CD8-positive, alpha-beta memory T cell (primary cell): ENCODE data around the gene ATP6V0C. TPM values are rescaled to one million over a fixed set of nuclear protein-coding genes. Genes with fewer than 3 reads are reported as not detected.

Experiments
- CTCF ChIA-PET: fragments of 350-600 bp; sonication (Branson Sonifier 250); formaldehyde crosslinking; loops from one replicate; lab custom pipeline; 2021; ENCODE audit warnings: antibody characterized with exemption; lab: Charles Lee
- POLR2A ChIA-PET: fragments of 350-600 bp; sonication (Branson Sonifier 250); formaldehyde crosslinking; loops from one replicate; lab custom pipeline; 2021; ENCODE audit warnings: antibody characterized with exemption; lab: Charles Lee
- DNase-seq, 5 donors: peaks; one replicate each; pipeline versions ENCODE4 v3.0.0 to v3.0.0-alpha.2; 2020 to 2022; ENCODE audit warnings: mixed read lengths in 1 of 5
- H3K27ac ChIP-seq: one replicate; pipeline ENCODE4 v1.7.0; 2013; ENCODE audit warnings: low read depth, mild to moderate bottlenecking, low read length, moderate library complexity
- H3K27me3 ChIP-seq: 2 replicates; pipeline ENCODE4 v1.7.0; 2013; ENCODE audit warnings: low read length, mild to moderate bottlenecking; ENCODE audit not compliant: insufficient read depth, poor library complexity, severe bottlenecking
- H3K36me3 ChIP-seq: 2 replicates; pipeline ENCODE4 v1.7.0; 2013; ENCODE audit warnings: mild to moderate bottlenecking, low read length, moderate library complexity; ENCODE audit not compliant: insufficient read depth
- H3K4me1 ChIP-seq: 2 replicates; pipeline ENCODE4 v1.7.0; 2013; ENCODE audit warnings: mild to moderate bottlenecking, low read length, moderate library complexity; ENCODE audit not compliant: insufficient read depth
- H3K4me3 ChIP-seq: 2 replicates; pipeline ENCODE4 v1.7.0; 2013; ENCODE audit warnings: mild to moderate bottlenecking, low read length
- H3K9me3 ChIP-seq: 2 replicates; pipeline ENCODE4 v1.7.0; 2013; ENCODE audit warnings: mild to moderate bottlenecking, low read length
- H3K27ac Mint-ChIP-seq, 8 donors: one replicate each; pipeline ENCODE4 v1.8.0; 2020 to 2021; ENCODE audit warnings: mixed read lengths in 8 of 8, mild to moderate bottlenecking in 6 of 8, inconsistent platforms in 3 of 8, moderate library complexity in 3 of 8
- H3K27me3 Mint-ChIP-seq, 2 donors: one replicate each; pipeline ENCODE4 v1.8.0; 2020 to 2021; ENCODE audit warnings: mixed read lengths in 2 of 2, mild to moderate bottlenecking in 1 of 2, moderate library complexity in 1 of 2
- H3K36me3 Mint-ChIP-seq, 3 donors: one replicate each; pipeline ENCODE4 v1.8.0; 2020 to 2021; ENCODE audit warnings: mixed read lengths in 3 of 3, inconsistent platforms in 1 of 3, mild to moderate bottlenecking in 1 of 3
- H3K4me1 Mint-ChIP-seq, 3 donors: one replicate each; pipeline ENCODE4 v1.8.0; 2020 to 2021; ENCODE audit warnings: mixed read lengths in 3 of 3, inconsistent platforms in 1 of 3, mild to moderate bottlenecking in 1 of 3
- H3K4me3 Mint-ChIP-seq, 7 donors: one replicate each; pipeline ENCODE4 v1.8.0; 2020 to 2021; ENCODE audit warnings: mixed read lengths in 7 of 7, mild to moderate bottlenecking in 6 of 7, moderate library complexity in 4 of 7, inconsistent platforms in 2 of 7
- H3K9me3 Mint-ChIP-seq, 5 donors: one replicate each; pipeline ENCODE4 v1.8.0; 2020 to 2022; ENCODE audit warnings: mixed read lengths in 5 of 5, mild to moderate bottlenecking in 3 of 5, moderate library complexity in 2 of 5, inconsistent platforms in 1 of 5
- polyA plus RNA-seq: library from polyadenylated mRNA; unstranded; fragments of 300-500 nt; fragmentation: Illumina TruSeq; gene quantifications from one replicate; pipeline ENCODE4 v1.2.3, GENCODE V29; 2021
- total RNA-seq, 2 experiments: library from RNA; stranded (reverse); gene quantifications; one replicate each; pipeline ENCODE4 v1.2.3, GENCODE V29; 2021

ATP6V0C gene
- total and polyA plus RNA-seq, 3 experiments from 2014 or later = 101 to 157 (median 154) TPM

DNA sequence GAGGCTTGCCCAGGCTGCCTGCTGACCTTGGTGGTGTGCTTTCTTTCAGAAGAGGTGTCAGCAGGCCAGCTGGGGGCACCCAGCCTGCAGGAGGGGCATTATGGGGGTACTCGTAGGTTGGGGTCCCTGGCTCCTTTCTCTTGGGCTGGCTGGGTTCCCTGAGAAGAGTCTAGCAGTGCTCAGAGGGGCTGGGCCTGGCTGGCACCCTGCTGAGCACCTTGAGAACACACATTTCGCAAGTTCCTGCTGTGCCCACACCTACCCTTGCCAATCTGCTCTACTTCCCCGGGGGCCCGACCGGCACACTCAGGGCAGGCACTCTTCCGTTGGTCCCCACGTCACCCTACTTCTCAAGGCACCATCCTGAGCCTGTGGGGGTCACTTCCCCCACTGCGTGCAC, 12.4 kb downstream of the ATP6V0C start:
- peaks cover 9 to 22% (median 11%) of the 10 kb centered on the region in 3 donors for H3K4me1 Mint-ChIP-seq
- H3K27me3 Mint-ChIP-seq = no peaks in the 10 kb centered on the region
- H3K27ac ChIP-seq = no peak overlapping the region
- DNase-seq = no peak
- peaks cover 8% of the 10 kb centered on the region for H3K4me1 ChIP-seq
- H3K27me3 ChIP-seq = no peaks in the 10 kb centered on the region
- no peak overlapping the region for H3K4me3 ChIP-seq
- H3K4me3 Mint-ChIP-seq = no peak overlapping the region
- H3K36me3 ChIP-seq = peaks cover 12% of the 10 kb centered on the region
- ChIA-PET CTCF (no interaction called here), POLR2A (no interaction called here)
- no peaks in the 10 kb centered on the region for H3K9me3 ChIP-seq
- H3K9me3 Mint-ChIP-seq = no peaks in the 10 kb centered on the region
- H3K36me3 Mint-ChIP-seq = peaks cover 0 to 57% (median 4%) of the 10 kb centered on the region in 3 donors
- no peak overlapping the region for H3K27ac Mint-ChIP-seq

- peaks cover 12% of the 10 kb centered on the region for H3K36me3 ChIP-seq
These were observed 13.5 kb downstream of the ATP6V0C start for GRCh38 chr16:2527071-2527783.

GRCh38 chr16:2527784-2528100, 14.0 kb downstream of the ATP6V0C start:
- no peak overlapping the region for H3K27ac Mint-ChIP-seq
- H3K36me3 ChIP-seq = peaks cover 12% of the 10 kb centered on the region
- POLR2A ChIA-PET = no interaction called here

More at GRCh38 chr16:2527071-2527783, 13.5 kb downstream of the ATP6V0C start:
- no peak overlapping the region for H3K27ac ChIP-seq
- H3K4me3 ChIP-seq = no peak overlapping the region
- H3K27me3 ChIP-seq = no peaks in the 10 kb centered on the region
- Mint-ChIP-seq H3K4me3 (no peak overlapping the region), H3K9me3 (peaks cover 0 to 2% (median 0%) of the 10 kb centered on the region in 5 donors), H3K4me1 (peaks cover 12 to 25% (median 13%) of the 10 kb centered on the region in 3 donors), H3K27me3 (no peaks in the 10 kb centered on the region), H3K27ac (no peak overlapping the region), H3K36me3 (peaks cover 0 to 51% (median 4%) of the 10 kb centered on the region in 3 donors)
- H3K4me1 ChIP-seq = peaks cover 7% of the 10 kb centered on the region
- no peak for DNase-seq
- POLR2A ChIA-PET = no interaction called here
- CTCF ChIA-PET = no interaction called here
- H3K9me3 ChIP-seq = no peaks in the 10 kb centered on the region

DNA sequence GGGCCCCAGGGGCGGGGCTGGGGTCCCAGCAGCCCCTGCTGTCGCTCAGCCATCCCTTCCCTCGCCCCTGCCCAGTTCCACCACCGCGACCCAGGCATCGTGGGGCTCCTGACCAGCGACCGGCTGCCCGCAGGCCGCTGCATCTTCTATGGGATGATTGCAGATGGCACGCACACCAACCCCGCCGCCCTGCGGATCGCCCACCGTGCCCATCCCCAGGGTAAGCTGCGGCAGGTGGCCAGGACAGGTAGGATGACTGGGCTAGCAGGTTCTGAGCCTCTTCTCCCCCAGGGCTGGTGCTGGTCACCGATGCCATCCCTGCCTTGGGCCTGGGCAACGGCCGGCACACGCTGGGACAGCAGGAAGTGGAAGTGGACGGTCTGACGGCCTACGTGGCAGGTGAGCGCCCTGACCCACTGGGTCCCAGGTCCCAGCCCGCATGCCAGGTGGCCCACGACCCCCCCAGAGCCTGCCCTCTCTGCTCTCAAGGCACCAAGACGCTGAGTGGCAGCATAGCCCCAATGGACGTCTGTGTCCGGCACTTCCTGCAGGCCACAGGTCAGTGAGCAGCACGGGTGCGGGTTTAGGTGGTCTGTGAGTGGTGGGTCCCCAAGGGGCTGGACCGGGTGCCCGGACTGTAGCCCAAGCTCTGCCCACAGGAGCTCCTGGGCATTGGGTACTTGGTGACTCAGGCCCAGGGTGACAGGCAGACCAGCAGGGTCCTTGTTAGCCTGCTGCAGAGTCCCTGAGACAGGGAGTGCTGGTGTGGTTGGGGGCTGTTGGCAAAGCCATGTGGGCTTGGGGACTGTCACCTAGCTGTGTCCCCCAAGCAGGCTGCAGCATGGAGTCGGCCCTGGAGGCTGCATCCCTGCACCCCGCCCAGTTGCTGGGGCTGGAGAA, 14.7 kb downstream of the ATP6V0C start:
- H3K27ac Mint-ChIP-seq = no peak overlapping the region
- ChIA-PET POLR2A (interaction anchor here (1.0 kb wide), 1 partner anchor 8 kb away, joined by 5 read pairs; the partner anchor contains the start of gene AMDHD2), CTCF (interaction anchor here (1.5 kb wide), 1 partner anchor 8 kb away, joined by 4 read pairs; the partner anchor contains the start of gene AMDHD2)
- Histone ChIP-seq H3K27ac (no peak overlapping the region), H3K4me1 (peaks cover 7% of the 10 kb centered on the region), H3K36me3 (peaks cover 8% of the 10 kb centered on the region), H3K9me3 (no peaks in the 10 kb centered on the region), H3K27me3 (no peaks in the 10 kb centered on the region), H3K4me3 (no peak overlapping the region)
- DNase-seq = no peak
- peaks cover 0 to 52% (median 4%) of the 10 kb centered on the region in 3 donors for H3K36me3 Mint-ChIP-seq
- peaks cover 0 to 7% (median 0%) of the 10 kb centered on the region in 5 donors for H3K9me3 Mint-ChIP-seq
- H3K4me1 Mint-ChIP-seq = peaks cover 18 to 32% (median 19%) of the 10 kb centered on the region in 3 donors
- H3K27me3 Mint-ChIP-seq = peaks cover 0 to 2% of the 10 kb centered on the region in 2 donors
- peak overlapping the region in 1 of 7 donors; percentile 13 for H3K4me3 Mint-ChIP-seq

More at GRCh38 chr16:2527784-2528100, 14.0 kb downstream of the ATP6V0C start:
- Mint-ChIP-seq H3K9me3 (peaks cover 0 to 5% (median 0%) of the 10 kb centered on the region in 5 donors), H3K4me3 (no peak overlapping the region), H3K4me1 (peaks cover 16 to 30% (median 16%) of the 10 kb centered on the region in 3 donors), H3K36me3 (peaks cover 0 to 56% (median 4%) of the 10 kb centered on the region in 3 donors), H3K27me3 (no peaks in the 10 kb centered on the region)
- Histone ChIP-seq H3K27me3 (no peaks in the 10 kb centered on the region), H3K4me3 (no peak overlapping the region), H3K4me1 (peaks cover 7% of the 10 kb centered on the region), H3K27ac (no peak overlapping the region), H3K9me3 (no peaks in the 10 kb centered on the region)
- DNase-seq = peak in 1 of 5 donors; percentile 48
- CTCF ChIA-PET = no interaction called here

GRCh38 chr16:2529061-2529931, 15.5 kb downstream of the ATP6V0C start:
- no peak for DNase-seq
- peaks cover 0 to 43% (median 4%) of the 10 kb centered on the region in 3 donors for H3K36me3 Mint-ChIP-seq
- ChIA-PET CTCF (interaction anchor here (1.5 kb wide), 1 partner anchor 9 kb away, joined by 4 read pairs; the partner anchor contains the start of gene AMDHD2), POLR2A (interaction anchor here (1.0 kb wide), 1 partner anchor 9 kb away, joined by 5 read pairs; the partner anchor contains the start of gene AMDHD2)
- peak overlapping the region in 1 of 8 donors; percentile 64 for H3K27ac Mint-ChIP-seq
- peaks cover 0 to 7% (median 0%) of the 10 kb centered on the region in 5 donors for H3K9me3 Mint-ChIP-seq
- peaks cover 16 to 33% (median 17%) of the 10 kb centered on the region in 3 donors for H3K4me1 Mint-ChIP-seq
- H3K4me1 ChIP-seq = peaks cover 7% of the 10 kb centered on the region
- H3K27me3 ChIP-seq = no peaks in the 10 kb centered on the region
- H3K4me3 Mint-ChIP-seq = peak overlapping the region in 2 of 7 donors; percentile 22 to 52
- no peaks in the 10 kb centered on the region for H3K9me3 ChIP-seq
- peaks cover 0 to 2% of the 10 kb centered on the region in 2 donors for H3K27me3 Mint-ChIP-seq
- H3K36me3 ChIP-seq = no peaks in the 10 kb centered on the region
- H3K4me3 ChIP-seq = no peak overlapping the region
- no peak overlapping the region for H3K27ac ChIP-seq

- H3K4me3 Mint-ChIP-seq = peak overlapping the region in 5 of 7 donors; percentile 17 to 52 (median 22)
These were observed 16.3 kb downstream of the ATP6V0C start for GRCh38 chr16:2529961-2530628.

More at GRCh38 chr16:2529961-2530628, 16.3 kb downstream of the ATP6V0C start:
- ChIA-PET POLR2A (interaction anchor here (3.0 kb wide), 1 partner anchor 10 kb away, joined by 65 read pairs; the partner anchor contains the start of gene AMDHD2), CTCF (no interaction called here)
- Mint-ChIP-seq H3K4me1 (peaks cover 13 to 29% (median 15%) of the 10 kb centered on the region in 3 donors), H3K27me3 (peaks cover 0 to 2% of the 10 kb centered on the region in 2 donors), H3K27ac (peak overlapping the region; percentile 13 to 86 (median 60)), H3K36me3 (peaks cover 0 to 35% (median 0%) of the 10 kb centered on the region in 3 donors), H3K9me3 (peaks cover 0 to 7% (median 0%) of the 10 kb centered on the region in 5 donors)
- no peak for DNase-seq
- Histone ChIP-seq H3K9me3 (no peaks in the 10 kb centered on the region), H3K36me3 (no peaks in the 10 kb centered on the region), H3K4me3 (no peak overlapping the region), H3K27ac (no peak overlapping the region), H3K27me3 (no peaks in the 10 kb centered on the region), H3K4me1 (peaks cover 7% of the 10 kb centered on the region)
